Endothelial cell of umbilical vein (primary cell): ENCODE results near the gene MAP2K1. TPM values are rescaled to one million over a fixed set of nuclear protein-coding genes. Genes with fewer than 3 reads are reported as not detected.

Experiments used
- BruUV-seq: library from RNA; stranded (reverse); fragments of 400-500 nt; replicated peaks from 2 replicates; lab custom pipeline; 2021; lab: Mats Ljungman, UMichigan
- CTCF ChIA-PET: fragments of 300-600, 350-600 bp; sonication (Branson Sonifier 250); formaldehyde crosslinking; loops from one replicate; lab custom pipeline; 2021; ENCODE audit warnings: antibody characterized with exemption, inconsistent platforms; lab: Charles Lee
- POLR2A ChIA-PET: fragments of 300-600, 350-600 bp; sonication (Branson Sonifier 250); formaldehyde crosslinking; loops from one replicate; lab custom pipeline; 2021; ENCODE audit warnings: antibody characterized with exemption, inconsistent platforms; lab: Charles Lee
- DNase-seq: peaks from one replicate; pipeline ENCODE4 v3.0.0-alpha.2; 2011; ENCODE audit warnings: low read depth, low spot score
- FAIRE-seq: peaks from 2 replicates; lab custom pipeline; 2011; peaks lifted over from hg19 to GRCh38; lab: Jason Lieb, UNC
- H2AFZ ChIP-seq: 2 replicates; pipeline ENCODE4 v1.6.0; 2012; ENCODE audit warnings: low read depth, low read length, control low read depth, inconsistent platforms
- H3K27ac ChIP-seq: 2 replicates; pipeline ENCODE4 v1.5.1; 2011; ENCODE audit warnings: low read depth, mild to moderate bottlenecking, control low read depth, low read length, moderate library complexity; ENCODE audit not compliant: insufficient read depth
- H3K27me3 ChIP-seq, 2 experiments: 2 replicates each; pipeline versions ENCODE4 v1.6.0 to v1.6.1; 2011; ENCODE audit warnings: low read length in 2 of 2, mixed read lengths in 1 of 2; ENCODE audit not compliant: control insufficient read depth in 2 of 2, insufficient read depth in 2 of 2
- H3K36me3 ChIP-seq, 2 experiments: 2 replicates in 1 of 2; 3 replicates in 1 of 2; pipeline ENCODE4 v1.5.1; 2011; ENCODE audit warnings: low read length in 2 of 2, mild to moderate bottlenecking in 1 of 2, moderate library complexity in 1 of 2; ENCODE audit not compliant: control insufficient read depth in 2 of 2, insufficient read depth in 2 of 2; ENCODE audit errors: extremely low read depth in 1 of 2
- H3K4me1 ChIP-seq: 3 replicates; pipeline ENCODE4 v1.5.1; 2011; ENCODE audit warnings: mild to moderate bottlenecking, low read length; ENCODE audit not compliant: control insufficient read depth, insufficient read depth; ENCODE audit errors: extremely low read depth
- H3K4me2 ChIP-seq: 2 replicates; pipeline ENCODE4 v1.6.1; 2011; ENCODE audit warnings: low read length, control low read depth, mixed read lengths; ENCODE audit not compliant: insufficient read depth
- H3K4me3 ChIP-seq, 3 experiments: fragments of 200-600 bp in 1 of 3; sonication (generic), shearing (Covaris generic) in 1 of 3; replicated peaks in 1 of 3; 2 replicates each; pipeline ENCODE4 v1.5.1; 2011 to 2016; ENCODE audit warnings: control low read depth in 3 of 3, low read length in 3 of 3, mild to moderate bottlenecking in 2 of 3, inconsistent platforms in 1 of 3, low read depth in 1 of 3, moderate library complexity in 1 of 3; ENCODE audit not compliant: insufficient read depth in 1 of 3
- H3K79me2 ChIP-seq: 2 replicates; pipeline ENCODE4 v1.6.0; 2012; ENCODE audit warnings: low read length, inconsistent platforms; ENCODE audit not compliant: control insufficient read depth, insufficient read depth
- H3K9ac ChIP-seq: replicated peaks from 2 replicates; pipeline ENCODE3; 2011; ENCODE audit warnings: low read length, control low read depth; ENCODE audit not compliant: insufficient read depth; ENCODE audit errors: extremely low read depth
- H3K9me1 ChIP-seq: replicated peaks from 3 replicates; pipeline ENCODE4 v1.6.0; 2011; ENCODE audit warnings: mild to moderate bottlenecking, low read length; ENCODE audit not compliant: control insufficient read depth, insufficient read depth; ENCODE audit errors: extremely low read depth
- H3K9me3 ChIP-seq: replicated peaks from 2 replicates; pipeline ENCODE4 v1.5.1; 2012; ENCODE audit warnings: low read length, inconsistent platforms; ENCODE audit not compliant: control insufficient read depth, insufficient read depth
- H4K20me1 ChIP-seq: replicated peaks from 2 replicates; pipeline ENCODE3; 2011; ENCODE audit warnings: mild to moderate bottlenecking, low read length; ENCODE audit not compliant: control insufficient read depth, insufficient read depth; ENCODE audit errors: extremely low read depth
- CTCF ChIP-seq, 2 donors: IDR thresholded peaks; 1 replicate in 1 of 2; 2 replicates in 1 of 2; pipeline ENCODE4 v1.5.1; 2011; ENCODE audit warnings: low read length in 2 of 2, mild to moderate bottlenecking in 2 of 2, moderate library complexity in 2 of 2, control low read depth in 1 of 2, inconsistent platforms in 1 of 2, low read depth in 1 of 2; ENCODE audit not compliant: insufficient read depth in 1 of 2; ENCODE audit errors: extremely low read depth in 1 of 2
- POLR2A ChIP-seq: IDR thresholded peaks from 2 replicates; pipeline ENCODE4 v1.6.1; 2012; ENCODE audit warnings: low read depth, mild to moderate bottlenecking, control low read depth, low read length
- POLR2AphosphoS5 ChIP-seq: IDR thresholded peaks from 2 replicates; pipeline ENCODE4 v1.6.1; 2012; ENCODE audit warnings: low read depth, mild to moderate bottlenecking, control low read depth, low read length, moderate library complexity; ENCODE audit not compliant: insufficient read depth
- dilution Hi-C: fragments of 300-500 bp; cut with MboI; formaldehyde crosslinking; loops from one replicate; pipeline ENCODE4 v1.15.0; 2019; ENCODE audit warnings: low sequenced_read_pairs; ENCODE audit not compliant: extremely low pct_ligation_motif_present
- intact Hi-C: fragments of 100-400 bp; cut with micrococcal nuclease; formaldehyde crosslinking; loops from one replicate; pipeline ENCODE4 v1.10.0; 2022
- microRNA-seq: library from miRNA; unstranded; fragments of <30 nt; microRNA quantifications from one replicate; pipeline ENCODE4 v1.2.0, GENCODE V29; 2021; ENCODE audit warnings: borderline number of aligned reads, borderline replicate concordance
- polyA plus RNA-seq, 4 experiments: library from polyadenylated mRNA; depleted of rRNA in 3 of 4; stranded (reverse) in 3 of 4; unstranded in 1 of 4; fragments of >200 nt; gene quantifications; 2 replicates each; pipeline versions ENCODE4 v1.2.1 to v1.2.3, GENCODE V29; 2011 to 2012; ENCODE audit warnings: missing spikeins in 1 of 4
- small RNA-seq: library from RNA; depleted of rRNA; stranded (forward); fragments of <200 nt; gene quantifications from one replicate; pipeline ENCODE3, GENCODE V24; 2012; ENCODE audit warnings: low replicate concordance, low read depth; ENCODE audit not compliant: insufficient read depth, insufficient read length
- total RNA-seq: library from RNA; stranded (reverse); gene quantifications from 2 replicates; pipeline ENCODE4 v1.2.3, GENCODE V29; 2021

MAP2K1 gene
- total and polyA plus RNA-seq, 2 donors (not counting 3 experiments of a cell fraction or from before 2014, with no cell fraction given) = 30.9 to 45.1 TPM

DNA sequence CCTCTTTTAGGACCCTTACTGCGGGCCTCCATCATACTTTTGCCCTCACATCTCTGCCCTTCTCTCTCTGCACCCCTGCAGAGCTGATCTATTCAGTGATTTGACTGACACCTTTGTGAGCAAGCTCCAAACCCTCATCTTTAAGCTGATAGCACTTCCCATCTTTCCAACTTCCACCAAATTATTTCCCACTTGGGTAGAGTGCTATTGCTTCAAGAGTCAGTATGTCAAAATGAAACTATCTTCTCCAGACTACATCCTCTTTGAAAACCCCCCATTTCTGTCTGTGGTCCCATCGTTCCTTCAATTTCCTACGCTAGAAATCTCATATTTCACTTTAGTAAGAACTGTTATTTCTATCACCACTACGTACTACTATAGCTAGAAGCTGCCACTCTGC lies 138.1 kb downstream of the MAP2K1 start:
- no peaks in the 10 kb centered on the region for H3K9me3 ChIP-seq
- H3K36me3 ChIP-seq = peaks cover 4 to 7% of the 10 kb centered on the region in 2 experiments
- dilution Hi-C loops = no loop called here
- intact Hi-C loops = no loop called here
- DNase-seq (no peak), FAIRE-seq (no peak)
- CTCF ChIA-PET = interaction anchor here (1.1 to 1.5 kb wide), 3 partner anchors 15 to 42 kb away, joined by 3 to 4 read pairs (median 3); no protein-coding TSS in a partner anchor
- H2AFZ ChIP-seq = no peak overlapping the region
- no peak overlapping the region for H3K27ac ChIP-seq
- H3K4me3 ChIP-seq = no peak overlapping the region
- TF ChIP-seq POLR2AphosphoS5 (no peak), POLR2A (no peak)
- no peaks in the 10 kb centered on the region for H3K9me1 ChIP-seq
- BruUV-seq = no TSS peak
- no peak overlapping the region for H3K4me2 ChIP-seq
- POLR2A ChIA-PET = no interaction called here
- H3K4me1 ChIP-seq = no peaks in the 10 kb centered on the region
- H3K79me2 ChIP-seq = no peaks in the 10 kb centered on the region
- H3K9ac ChIP-seq = no peak overlapping the region
- no peaks in the 10 kb centered on the region for H3K27me3 ChIP-seq
- no peaks in the 10 kb centered on the region for H4K20me1 ChIP-seq

- TF ChIP-seq CTCF (IDR thresholded peaks at IDR 0.05; ENCODE audit: extremely low read depth in 1 of 2, insufficient read depth in 1 of 2, low read depth in 1 of 2, low read length in 2 of 2) = no peak
- H3K9ac ChIP-seq = no peak overlapping the region
- H3K27ac ChIP-seq = no peak overlapping the region
- H3K4me2 ChIP-seq = no peak overlapping the region
- no peaks in the 10 kb centered on the region for H3K9me1 ChIP-seq
- H2AFZ ChIP-seq = no peak overlapping the region
- H3K4me3 ChIP-seq = no peak overlapping the region
- H3K4me1 ChIP-seq = no peaks in the 10 kb centered on the region
- no peaks in the 10 kb centered on the region for H3K27me3 ChIP-seq
- dilution Hi-C loops (no loop called here), intact Hi-C loops (no loop called here)
- FAIRE-seq (no peak), DNase-seq (no peak)
- H4K20me1 ChIP-seq = no peaks in the 10 kb centered on the region
- H3K9me3 ChIP-seq = no peaks in the 10 kb centered on the region
- ChIA-PET POLR2A (interaction anchor here (0.7 kb wide), 1 partner anchor 180 kb away, joined by 3 read pairs; no protein-coding TSS in a partner anchor), CTCF (interaction anchor here (1.0 kb wide), 1 partner anchor 37 kb away, joined by 3 read pairs; no protein-coding TSS in a partner anchor)
- H3K79me2 ChIP-seq = no peaks in the 10 kb centered on the region
- peaks cover 2 to 12% of the 10 kb centered on the region in 2 experiments for H3K36me3 ChIP-seq
- BruUV-seq = no TSS peak
These were observed 148.3 kb downstream of the MAP2K1 start for GRCh38 chr15:66535056-66535455.

Small RNA genes lying within 50 kb of the gene (microRNA-seq; reads per million reads assigned to microRNA genes)
- not detected for gene MIR4512

Small RNA genes lying within 50 kb of the gene (small RNA-seq; reads per million reads assigned to genes)
- gene ATP5MFP6 (not detected), gene MIR4512 (not detected), gene RF00019 (not detected), gene RF01159 (not detected), gene SCARNA14 (13.6 reads per million, percentile 70 among the genes with 10 or more reads in this experiment), gene SNORD16 (not detected), gene SNORD18A (not detected), gene SNORD18B (not detected), gene SNORD18C (not detected)

Other genes starting within 250 kb of the MAP2K1 start
- not detected in 2 replicates for gene MEGF11, start 133.2 kb upstream of the MAP2K1 start, total RNA-seq
- 0.05 TPM in 1 of 2 replicates, not detected in the other for gene MEGF11, start 133.2 kb upstream of the MAP2K1 start, polyA plus RNA-seq
- gene DIS3L, start 93.3 kb upstream of the MAP2K1 start, total RNA-seq = 21.6 and 27.9 TPM in 2 replicates
- gene DIS3L, start 93.3 kb upstream of the MAP2K1 start, polyA plus RNA-seq = 5.1 and 7.8 TPM in 2 replicates
- gene TIPIN, start 30.2 kb upstream of the MAP2K1 start, total RNA-seq = 15.4 and 16.2 TPM in 2 replicates
- 2.7 and 3.6 TPM in 2 replicates for gene TIPIN, start 30.2 kb upstream of the MAP2K1 start, polyA plus RNA-seq
- gene SNAPC5, start 110.8 kb downstream of the MAP2K1 start, total RNA-seq = 13.6 and 17.4 TPM in 2 replicates
- gene SNAPC5, start 110.8 kb downstream of the MAP2K1 start, polyA plus RNA-seq = 14.5 and 16.0 TPM in 2 replicates
- gene RPL4, start 117.9 kb downstream of the MAP2K1 start, total RNA-seq = 2,534 and 2,598 TPM in 2 replicates
- 2,896 and 3,530 TPM in 2 replicates for gene RPL4, start 117.9 kb downstream of the MAP2K1 start, polyA plus RNA-seq
- gene ZWILCH, start 118.4 kb downstream of the MAP2K1 start, total RNA-seq = 28.8 and 29.8 TPM in 2 replicates
- 5.7 and 9.3 TPM in 2 replicates for gene ZWILCH, start 118.4 kb downstream of the MAP2K1 start, polyA plus RNA-seq
- gene LCTL, start 179.1 kb downstream of the MAP2K1 start, total RNA-seq = not detected in 2 replicates
- 0.04 TPM in 1 of 2 replicates, not detected in the other for gene LCTL, start 179.1 kb downstream of the MAP2K1 start, polyA plus RNA-seq